DLD1 (cell line): Measurements from ENCODE around the gene WDR72.

ENCODE experiments used
- in situ Hi-C: cut with HindIII; loops from 2 replicates; pipeline ENCODE4 v1.10.0; 2017; ENCODE audit warnings: low sequenced_read_pairs

Gene WDR72

GRCh38 chr15:53611145-53611920 is 148.1 kb downstream of the WDR72 start:
- in situ Hi-C loops = no loop called here

GRCh38 chr15:53591041-53591440 is 168.4 kb downstream of the WDR72 start:
- in situ Hi-C loops = no loop called here

- in situ Hi-C loops = no loop called here
Measured at GRCh38 chr15:53590380-53590779, 169.1 kb downstream of the WDR72 start.

- in situ Hi-C loops = no loop called here
Measured at GRCh38 chr15:53589520-53590057, 169.9 kb downstream of the WDR72 start.

GRCh38 chr15:53588773-53589172 is 170.7 kb downstream of the WDR72 start:
- in situ Hi-C loops = no loop called here

GRCh38 chr15:53586799-53587198 is 172.7 kb downstream of the WDR72 start:
- in situ Hi-C loops = no loop called here

GRCh38 chr15:53581513-53581912 is 177.9 kb downstream of the WDR72 start:
- in situ Hi-C loops = no loop called here

GRCh38 chr15:53580366-53580765 is 179.1 kb downstream of the WDR72 start:
- in situ Hi-C loops = no loop called here

- in situ Hi-C loops = no loop called here
Measured at GRCh38 chr15:53576841-53577240, 182.6 kb downstream of the WDR72 start.

- in situ Hi-C loops = no loop called here
Measured at GRCh38 chr15:53573091-53573490, 186.4 kb downstream of the WDR72 start.

- in situ Hi-C loops = no loop called here
Measured at GRCh38 chr15:53569751-53570480, 189.5 kb downstream of the WDR72 start.

- in situ Hi-C loops = no loop called here
Measured at GRCh38 chr15:53566912-53567311, 192.6 kb downstream of the WDR72 start.

- in situ Hi-C loops = no loop called here
Measured at GRCh38 chr15:53565721-53566120, 193.7 kb downstream of the WDR72 start.

GRCh38 chr15:53564647-53565046 is 194.8 kb downstream of the WDR72 start:
- in situ Hi-C loops = no loop called here

GRCh38 chr15:53563627-53564026 is 195.8 kb downstream of the WDR72 start:
- in situ Hi-C loops = no loop called here

GRCh38 chr15:53559364-53560277 is 199.8 kb downstream of the WDR72 start:
- in situ Hi-C loops = no loop called here

- in situ Hi-C loops = no loop called here
Measured at GRCh38 chr15:53558384-53558783, 201.1 kb downstream of the WDR72 start.

GRCh38 chr15:53555226-53555625 is 204.2 kb downstream of the WDR72 start:
- in situ Hi-C loops = no loop called here

GRCh38 chr15:53549697-53550305 is 209.7 kb downstream of the WDR72 start:
- in situ Hi-C loops = no loop called here

GRCh38 chr15:53548236-53548635 is 211.2 kb downstream of the WDR72 start:
- in situ Hi-C loops = no loop called here
